Measurements from ENCODE around the gene ZFAND5.

The ZFAND5 gene

GRCh38 chr9:72364679-72365524 is at the start of gene ZFAND5:
Gene ZFAND5 (minus strand): TSS chr9:72365208. CDS start chr9:72360778, 4,430 bp downstream.
- Histone ChIP-seq H3K4me3 (peak within 1 kb of the TSS; percentile 95), H3K27ac (peak within 1 kb of the TSS; percentile 99)
- no peak for TF ChIP-seq CTCF (IDR thresholded peaks at IDR 0.05)
- DNase-seq (ENCODE audit: low spot score): peak; percentile 99

- no peak for TF ChIP-seq CTCF (IDR thresholded peaks at IDR 0.05)
- Histone ChIP-seq H3K4me3 (no peak overlapping the region), H3K27ac (no peak overlapping the region)
- no peak for DNase-seq (ENCODE audit: low spot score)
Measured at GRCh38 chr9:72412483-72413040, 47.6 kb upstream of the ZFAND5 start.

- H3K27ac ChIP-seq: no peak overlapping the region
- DNase-seq (ENCODE audit: low spot score): no peak
- no peak overlapping the region for H3K4me3 ChIP-seq
- no peak for TF ChIP-seq CTCF (IDR thresholded peaks at IDR 0.05)
Measured at GRCh38 chr9:72410214-72410613, 45.2 kb upstream of the ZFAND5 start.

GRCh38 chr9:72407114-72407513 is 42.1 kb upstream of the ZFAND5 start:
- H3K27ac ChIP-seq: no peak overlapping the region
- DNase-seq (ENCODE audit: low spot score): no peak
- no peak for TF ChIP-seq CTCF (IDR thresholded peaks at IDR 0.05)
- H3K4me3 ChIP-seq: no peak overlapping the region

GRCh38 chr9:72402744-72403143 is 37.7 kb upstream of the ZFAND5 start:
- no peak for TF ChIP-seq CTCF (IDR thresholded peaks at IDR 0.05)
- DNase-seq (ENCODE audit: low spot score): no peak
- Histone ChIP-seq H3K4me3 (no peak overlapping the region), H3K27ac (no peak overlapping the region)

- no peak overlapping the region for H3K27ac ChIP-seq
- no peak for TF ChIP-seq CTCF (IDR thresholded peaks at IDR 0.05)
- DNase-seq (ENCODE audit: low spot score): no peak
- H3K4me3 ChIP-seq: no peak overlapping the region
Measured at GRCh38 chr9:72401396-72401795, 36.4 kb upstream of the ZFAND5 start.

- Histone ChIP-seq H3K27ac (no peak overlapping the region), H3K4me3 (no peak overlapping the region)
- no peak for TF ChIP-seq CTCF (IDR thresholded peaks at IDR 0.05)
- no peak for DNase-seq (ENCODE audit: low spot score)
Measured at GRCh38 chr9:72400866-72401265, 35.9 kb upstream of the ZFAND5 start.

Data from coronary artery (tissue), 2 donors.